ENCODE measurements around the gene RORC. TPM values are rescaled to one million over a fixed set of nuclear protein-coding genes. Genes with fewer than 3 reads are reported as not detected.

Gene RORC
- polyA plus RNA-seq, 1 donor (not counting 4 experiments of a cell fraction or from before 2014, with no cell fraction given) = 0.12 TPM

DNA sequence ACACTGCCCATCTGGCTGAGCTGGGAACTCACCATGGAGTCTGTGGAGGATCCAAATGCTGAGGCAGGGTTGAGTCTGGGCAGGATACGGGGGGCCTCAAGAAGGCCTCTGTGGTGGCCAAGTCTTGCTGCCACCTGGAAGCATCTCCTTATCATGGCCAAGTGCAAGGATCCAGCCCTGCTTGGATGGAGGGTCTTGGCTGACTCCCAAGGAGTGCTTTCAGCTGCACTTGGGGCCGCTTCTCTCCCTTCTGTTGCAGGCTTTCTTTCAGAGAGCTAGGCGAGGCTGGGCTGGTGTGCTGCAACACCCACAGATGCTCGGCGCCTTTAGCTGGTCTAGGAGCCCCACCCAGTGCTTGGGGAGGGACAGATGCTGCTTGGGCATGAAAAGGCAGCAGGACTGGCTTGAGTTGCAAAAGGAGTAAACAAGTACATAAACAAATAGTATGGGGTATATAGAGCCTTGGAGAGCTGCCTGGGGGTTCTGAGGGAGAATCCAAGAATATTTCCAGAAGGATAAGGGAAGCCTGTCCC lies 21.9 kb upstream of the RORC start, which contains the start of gene THEM5:
TSS of gene THEM5 (minus strand) at position 302 of the 533 bp plus-strand sequence. CDS start at position 155, 147 bp downstream.
- DNase-seq (ENCODE audit: low read depth, low spot score) (no peak), FAIRE-seq (peak; percentile 39)
- no peak within 1 kb of the TSS for H3K4me3 ChIP-seq (ENCODE audit: control insufficient read depth in 2 of 3, extremely low read depth in 1 of 3, insufficient read depth in 2 of 3, low read depth in 1 of 3, low read length in 3 of 3)
- no peaks in the 10 kb centered on the region for H3K36me3 ChIP-seq (ENCODE audit: control insufficient read depth in 2 of 2, extremely low read depth in 1 of 2, insufficient read depth in 2 of 2, low read length in 2 of 2)
- H3K9me3 ChIP-seq (ENCODE audit: control insufficient read depth, low read depth, low read length) = no peaks in the 10 kb centered on the region
- H3K9me1 ChIP-seq (ENCODE audit: control insufficient read depth, extremely low read depth, insufficient read depth, low read length) = no peaks in the 10 kb centered on the region
- H3K27ac ChIP-seq (ENCODE audit: control insufficient read depth, insufficient read depth, low read length) = no peak within 1 kb of the TSS
- H2AFZ ChIP-seq (ENCODE audit: control insufficient read depth, low read length) = no peak within 1 kb of the TSS
- TF ChIP-seq CTCF (optimal IDR thresholded peaks at IDR 0.05 in 1 of 3, IDR thresholded peaks at IDR 0.05 in 1 of 3, conservative IDR thresholded peaks at IDR 0.05 in 1 of 3; ENCODE audit: extremely low read depth in 1 of 3, insufficient read depth in 2 of 3, low read length in 3 of 3) = peak in 1 of 3 experiments; percentile 33
- no peak for TF ChIP-seq EZH2 (IDR thresholded peaks at IDR 0.05; ENCODE audit: low read length)
- H3K9ac ChIP-seq (ENCODE audit: control insufficient read depth, extremely low read depth, insufficient read depth, low read length) = no peak within 1 kb of the TSS
- no peaks in the 10 kb centered on the region for H4K20me1 ChIP-seq (ENCODE audit: control insufficient read depth, extremely low read depth, insufficient read depth, low read length)
- no peak within 1 kb of the TSS for H3K4me2 ChIP-seq (ENCODE audit: control insufficient read depth, extremely low read depth, insufficient read depth, low read depth, low read length)
- dilution Hi-C loops (cut with MboI; ENCODE audit: extremely low pct_ligation_motif_present, low sequenced_read_pairs) = no loop called here
- H3K4me1 ChIP-seq (ENCODE audit: control insufficient read depth, extremely low read depth, insufficient read depth, low read length) = peaks cover 12% of the 10 kb centered on the region
- peaks cover 8% of the 10 kb centered on the region for H3K27me3 ChIP-seq (ENCODE audit: control insufficient read depth, extremely low read depth, insufficient read depth, low read length)
- no peaks in the 10 kb centered on the region for H3K79me2 ChIP-seq (ENCODE audit: control insufficient read depth, insufficient read depth, low read length)

GRCh38 chr1:151852733-151853132 lies 21.1 kb upstream of the RORC start:
- TF ChIP-seq CTCF (optimal IDR thresholded peaks at IDR 0.05 in 1 of 3, IDR thresholded peaks at IDR 0.05 in 1 of 3, conservative IDR thresholded peaks at IDR 0.05 in 1 of 3; ENCODE audit: extremely low read depth in 1 of 3, insufficient read depth in 2 of 3, low read length in 3 of 3) (no peak), EZH2 (IDR thresholded peaks at IDR 0.05; ENCODE audit: low read length) (no peak)
- FAIRE-seq (no peak), DNase-seq (ENCODE audit: low read depth, low spot score) (no peak)
- Histone ChIP-seq H3K27me3 (ENCODE audit: control insufficient read depth, extremely low read depth, insufficient read depth, low read length) (peaks cover 8% of the 10 kb centered on the region), H3K9ac (ENCODE audit: control insufficient read depth, extremely low read depth, insufficient read depth, low read length) (no peak overlapping the region), H2AFZ (ENCODE audit: control insufficient read depth, low read length) (no peak overlapping the region), H3K4me1 (ENCODE audit: control insufficient read depth, extremely low read depth, insufficient read depth, low read length) (peaks cover 4% of the 10 kb centered on the region), H4K20me1 (ENCODE audit: control insufficient read depth, extremely low read depth, insufficient read depth, low read length) (no peaks in the 10 kb centered on the region), H3K9me3 (ENCODE audit: control insufficient read depth, low read depth, low read length) (no peaks in the 10 kb centered on the region), H3K4me3 (ENCODE audit: control insufficient read depth in 2 of 3, extremely low read depth in 1 of 3, insufficient read depth in 2 of 3, low read depth in 1 of 3, low read length in 3 of 3) (no peak overlapping the region), H3K79me2 (ENCODE audit: control insufficient read depth, insufficient read depth, low read length) (no peaks in the 10 kb centered on the region), H3K27ac (ENCODE audit: control insufficient read depth, insufficient read depth, low read length) (no peak overlapping the region), H3K36me3 (ENCODE audit: control insufficient read depth in 2 of 2, extremely low read depth in 1 of 2, insufficient read depth in 2 of 2, low read length in 2 of 2) (no peaks in the 10 kb centered on the region), H3K9me1 (ENCODE audit: control insufficient read depth, extremely low read depth, insufficient read depth, low read length) (no peaks in the 10 kb centered on the region), H3K4me2 (ENCODE audit: control insufficient read depth, extremely low read depth, insufficient read depth, low read depth, low read length) (no peak overlapping the region)
- dilution Hi-C loops (cut with MboI; ENCODE audit: extremely low pct_ligation_motif_present, low sequenced_read_pairs) = no loop called here

Data from keratinocyte (primary cell).